ENCODE measurements around the gene TAOK2.
"Not testable (repeated sequence)": the region's sequence is repeated elsewhere in the genome, so short reads cannot be mapped to it uniquely, and the experiment has no call there.

Gene TAOK2

GRCh38 chr16:30004811-30005242 is 31.2 kb downstream of the TAOK2 start:
- DNase-seq, result no peak

- peak; percentile 35 for DNase-seq
These were observed 31.9 kb downstream of the TAOK2 start for GRCh38 chr16:30005341-30006094.

- no peak for DNase-seq
These were observed 32.4 kb downstream of the TAOK2 start for GRCh38 chr16:30006095-30006473.

- no peak for DNase-seq
These were observed 33.1 kb downstream of the TAOK2 start for GRCh38 chr16:30006659-30007377.

- DNase-seq, result no peak
These were observed 33.8 kb downstream of the TAOK2 start for GRCh38 chr16:30007378-30007895.

GRCh38 chr16:30009085-30009862 is 35.6 kb downstream of the TAOK2 start:
- no peak for DNase-seq

GRCh38 chr16:30009990-30010843 is 36.5 kb downstream of the TAOK2 start:
- DNase-seq, result no peak

DNA sequence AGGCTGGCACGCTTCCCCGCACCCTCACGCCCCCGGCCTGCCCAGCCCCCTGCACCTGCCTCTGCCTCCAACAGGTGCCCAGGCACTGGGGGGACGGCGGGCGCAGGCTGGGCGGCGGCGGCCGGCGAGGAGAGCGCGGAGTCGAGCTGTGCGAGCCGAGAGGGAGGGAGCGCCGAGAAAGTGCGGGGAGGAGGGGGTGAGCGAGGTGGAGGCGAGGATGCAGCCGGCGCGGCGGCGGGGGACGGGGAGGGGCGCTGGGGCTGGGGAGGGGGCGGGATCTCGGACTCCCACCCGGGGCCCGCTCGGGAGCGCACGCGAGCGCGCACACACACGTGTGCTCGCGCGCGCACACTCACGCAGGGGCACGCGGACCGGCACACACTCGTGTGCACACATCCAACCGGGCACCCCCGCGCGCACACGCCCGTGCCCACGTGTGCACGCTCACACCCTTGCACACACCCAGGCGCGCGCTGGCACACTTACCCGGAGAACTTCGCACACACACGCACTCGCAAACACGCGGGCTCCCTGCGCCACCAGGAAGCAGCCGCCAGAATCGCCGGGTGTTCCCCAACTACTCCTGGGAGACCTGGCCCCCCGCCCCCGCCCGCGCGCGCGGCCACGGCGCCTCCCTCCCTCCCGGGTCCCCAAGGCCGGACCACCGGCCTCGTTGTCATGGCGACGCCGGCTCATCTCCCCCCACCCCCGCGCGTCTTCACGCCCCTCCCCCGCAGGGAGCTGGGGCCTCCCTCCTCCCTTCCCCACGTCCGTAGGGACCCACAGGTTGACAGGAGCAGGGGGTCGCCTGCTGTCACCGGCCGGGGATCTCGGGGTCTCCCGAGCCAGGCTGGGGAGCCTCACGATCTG is 37.4 kb downstream of the TAOK2 start, which contains the start of gene DOC2A:
Gene DOC2A (minus strand): TSS at position 184 of the 870 bp plus-strand sequence. CDS start 805 bp downstream, outside the sequence.
- DNase-seq, result no peak

GRCh38 chr16:30011714-30012504 is 38.2 kb downstream of the TAOK2 start:
- DNase-seq, result no peak

DNA sequence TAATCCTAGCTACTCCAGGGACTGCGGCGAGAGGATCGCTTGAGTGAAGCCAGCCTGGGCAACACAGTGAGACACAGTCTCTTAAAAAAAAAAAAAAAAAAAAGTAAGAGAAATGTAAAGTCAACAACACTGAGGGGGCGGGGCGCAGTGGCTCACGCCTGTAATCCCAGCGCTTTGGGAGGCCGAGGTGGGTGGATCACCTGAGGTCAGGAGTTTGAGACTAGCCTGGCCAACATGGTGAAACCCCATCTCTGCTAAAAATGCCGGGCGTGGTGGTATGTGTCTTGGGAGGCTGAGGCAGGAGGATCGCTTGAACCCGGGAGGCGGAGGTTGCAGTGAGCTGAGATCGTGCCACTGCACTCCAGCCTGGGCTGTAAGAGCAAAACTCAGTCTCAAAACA is 38.9 kb downstream of the TAOK2 start:
- DNase-seq, result not testable (repeated sequence)

DNA sequence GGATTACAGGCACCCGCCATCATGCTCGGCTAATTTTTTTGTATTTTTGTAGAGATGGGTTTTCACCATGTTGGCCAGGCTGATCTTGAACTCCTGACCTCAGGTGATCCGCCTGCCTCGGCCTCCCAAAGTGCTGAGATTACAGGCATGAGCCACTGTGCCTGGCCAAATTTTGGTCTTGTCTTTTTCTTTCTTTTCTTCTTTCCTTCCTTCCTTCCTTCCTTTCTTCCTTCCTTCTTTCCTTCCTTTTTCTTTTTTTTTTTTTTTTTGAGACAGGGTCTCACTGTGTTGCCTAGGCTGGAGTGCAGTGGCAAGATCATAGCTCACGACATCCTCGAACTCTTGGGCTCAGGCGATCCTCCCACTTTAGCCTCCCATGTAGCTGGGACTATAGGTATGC is 41.8 kb downstream of the TAOK2 start:
- DNase-seq, result not testable (repeated sequence)

- no peak for DNase-seq
These were observed 43.0 kb downstream of the TAOK2 start for GRCh38 chr16:30016555-30017276.

DNA sequence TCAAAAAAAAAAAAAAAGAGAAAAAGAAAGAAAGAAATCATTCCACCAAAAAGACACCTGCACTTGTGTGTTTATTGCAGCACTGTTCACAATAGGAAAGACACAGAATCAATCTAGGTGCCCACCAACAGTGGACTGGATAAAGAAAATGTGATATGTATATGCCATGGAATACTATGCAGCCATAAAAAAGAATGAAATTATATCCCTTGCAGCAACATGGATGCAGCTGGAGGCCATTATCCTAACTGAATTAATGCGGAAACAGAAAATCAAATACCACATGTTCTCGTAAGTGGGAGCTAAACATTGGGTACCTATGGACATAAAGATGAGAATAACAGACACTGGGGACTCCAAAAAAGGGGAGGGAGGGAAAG is 43.6 kb downstream of the TAOK2 start:
- DNase-seq, result no peak

GRCh38 chr16:30017937-30018336 is 44.3 kb downstream of the TAOK2 start:
- not testable (repeated sequence) for DNase-seq

- DNase-seq, result peak; percentile 6
These were observed 45.1 kb downstream of the TAOK2 start for GRCh38 chr16:30018731-30019158.

- DNase-seq, result no peak
These were observed 49.2 kb downstream of the TAOK2 start, which contains the start of gene C16orf92 for GRCh38 chr16:30022887-30023286. Gene C16orf92 (plus strand): TSS chr16:30023198. CDS start chr16:30023341, 143 bp downstream.

DNA sequence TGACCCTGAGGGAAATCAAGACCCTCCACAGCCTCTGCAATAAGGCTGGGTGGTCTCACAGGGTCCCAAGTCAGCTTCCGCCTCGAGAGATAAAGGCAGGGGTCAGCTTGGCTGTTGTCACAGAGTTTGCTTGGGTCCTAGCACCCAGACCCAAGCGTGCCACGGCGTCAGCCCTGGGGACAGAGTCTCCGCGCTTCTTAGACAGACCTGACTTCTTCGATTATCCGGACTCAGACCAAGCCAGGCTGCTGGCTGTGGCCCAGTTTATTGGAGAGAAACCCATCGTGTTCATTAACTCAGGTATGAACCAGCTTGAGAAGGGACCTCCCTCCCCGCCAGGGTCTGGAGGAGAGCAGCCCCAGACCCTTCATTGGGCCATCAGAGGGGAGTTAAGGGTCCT is 49.9 kb downstream of the TAOK2 start:
- no peak for DNase-seq

DNA sequence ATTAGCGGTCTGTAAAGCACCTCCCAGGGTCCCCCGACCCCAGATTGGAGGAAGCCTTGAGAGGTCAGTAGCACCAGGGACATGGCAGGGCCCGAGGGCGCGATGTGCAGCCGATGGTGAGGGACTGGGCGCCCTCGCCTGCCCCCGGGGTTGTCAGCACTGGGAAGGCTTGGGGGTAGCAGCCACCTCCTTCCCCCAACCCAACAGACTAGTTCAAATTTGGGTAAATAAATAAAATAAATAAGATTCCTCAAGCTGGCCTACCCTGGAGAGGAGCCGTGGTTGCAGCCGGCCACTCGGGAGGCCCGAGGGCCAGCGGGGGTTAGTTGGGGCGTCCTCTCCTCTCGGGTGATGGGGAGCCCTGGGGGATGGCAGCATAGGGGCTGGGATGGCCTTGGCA is 50.8 kb downstream of the TAOK2 start:
- no peak for DNase-seq

DNA sequence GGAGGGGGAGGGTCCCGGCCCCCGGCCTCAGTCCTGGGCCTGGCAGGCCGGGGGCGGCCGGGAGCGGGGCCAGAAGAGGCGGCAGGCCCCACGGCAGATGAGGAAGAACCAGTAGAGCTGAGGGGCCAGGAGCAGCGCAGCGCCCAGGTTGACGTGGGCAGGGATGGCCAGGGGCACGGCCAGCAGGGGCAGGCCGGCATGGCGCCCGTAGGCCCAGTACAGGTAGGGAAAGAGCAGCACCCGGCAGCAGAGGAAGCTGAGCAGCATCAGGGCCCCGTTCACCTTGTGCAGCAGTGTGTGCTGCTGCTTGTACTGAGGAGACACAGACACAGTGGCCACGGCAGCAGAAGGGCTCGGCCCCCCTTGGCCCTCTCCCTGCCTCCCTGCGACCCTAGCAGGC is 51.5 kb downstream of the TAOK2 start:
- no peak for DNase-seq

Measured in EL (cell line).